OCI-LY1 (cell line): Measurements from ENCODE around the gene YEATS4.
"Not testable (repeated sequence)": the region's sequence is repeated elsewhere in the genome, so short reads cannot be mapped to it uniquely, and the experiment has no call there.

ENCODE experiments used
- CTCF ChIP-seq: fragments of 200-600 bp; sonication (generic), shearing (Covaris generic); IDR thresholded peaks from 2 replicates; pipeline ENCODE4 v1.5.1; 2017; ENCODE audit warnings: mild to moderate bottlenecking, antibody characterized with exemption, low read length, moderate library complexity, mixed read lengths
- EZH2 ChIP-seq: fragments of 200-600 bp; sonication (generic), shearing (Covaris generic); IDR thresholded peaks from 2 replicates; pipeline ENCODE4 v1.8.0; 2017; ENCODE audit warnings: borderline replicate concordance, mixed run types, mild to moderate bottlenecking, antibody characterized with exemption, low read length, moderate library complexity, mixed read lengths

DNA sequence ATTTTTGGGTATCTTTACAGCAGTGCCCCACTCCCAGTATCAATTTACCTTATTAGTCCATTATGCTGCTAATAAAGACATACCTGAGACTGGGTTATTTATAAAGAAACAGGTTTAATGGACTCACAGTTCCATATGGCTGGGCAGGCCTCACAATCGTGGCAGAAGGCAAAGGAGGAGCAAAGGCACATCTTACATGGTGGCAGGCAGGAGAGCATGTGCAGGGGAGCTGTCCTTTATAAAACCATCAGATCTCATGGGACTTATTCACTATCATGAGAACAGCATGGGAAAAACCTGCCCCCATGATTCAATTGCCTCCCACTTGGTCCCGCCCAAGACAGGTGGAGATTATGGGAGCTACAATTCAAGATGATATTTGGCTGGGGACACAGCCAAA is 42.3 kb upstream of the YEATS4 start:
- TF ChIP-seq CTCF, EZH2: not testable (repeated sequence)
